Lung (tissue), 12 donors: ENCODE results near the gene DISC1. TPM values are rescaled to one million over a fixed set of nuclear protein-coding genes. Genes with fewer than 3 reads are reported as not detected.
"Not testable (repeated sequence)": the region's sequence is repeated elsewhere in the genome, so short reads cannot be mapped to it uniquely, and the experiment has no call there.

Experiments
- ATAC-seq: fragments of 200-7000 bp; cut with Tn5 transposase; one replicate; pipeline ENCODE4 v1.9.1; 2020; ENCODE audit warnings: moderate number of reproducible peaks; ENCODE audit not compliant: insufficient read depth, low FRiP score
- DNase-seq, 3 donors: peaks; one replicate each; pipeline ENCODE4 v3.0.0-alpha.2; 2013 to 2017
- H3K27ac ChIP-seq, 2 donors: one replicate each; pipeline ENCODE4 v1.5.1; 2013; ENCODE audit warnings: mild to moderate bottlenecking in 2 of 2, moderate library complexity in 2 of 2, control low read depth in 1 of 2, inconsistent platforms in 1 of 2, low read depth in 1 of 2, low read length in 1 of 2
- H3K27me3 ChIP-seq, 3 donors: one replicate each; pipeline ENCODE4 v1.5.1; 2013; ENCODE audit warnings: low read length in 2 of 3; ENCODE audit not compliant: control insufficient read depth in 3 of 3, insufficient read depth in 3 of 3
- H3K36me3 ChIP-seq, 4 donors: one replicate each; pipeline ENCODE4 v1.5.1; 2013; ENCODE audit warnings: low read length in 4 of 4, mild to moderate bottlenecking in 1 of 4, moderate library complexity in 1 of 4; ENCODE audit not compliant: control insufficient read depth in 4 of 4, insufficient read depth in 4 of 4
- H3K4me1 ChIP-seq, 5 donors: one replicate each; pipeline ENCODE4 v1.5.1; 2013; ENCODE audit warnings: low read length in 5 of 5, mild to moderate bottlenecking in 2 of 5, moderate library complexity in 1 of 5; ENCODE audit not compliant: control insufficient read depth in 5 of 5, insufficient read depth in 5 of 5
- H3K4me3 ChIP-seq: one replicate; pipeline ENCODE4 v1.5.1; 2013; ENCODE audit warnings: mild to moderate bottlenecking, control low read depth, moderate library complexity
- H3K9ac ChIP-seq, 2 donors: one replicate each; pipeline ENCODE4 v1.5.1; 2013; ENCODE audit warnings: low read length in 2 of 2, control low read depth in 1 of 2; ENCODE audit not compliant: insufficient read depth in 1 of 2
- H3K9me3 ChIP-seq, 4 donors: one replicate each; pipeline ENCODE4 v1.5.1; 2013; ENCODE audit warnings: low read length in 3 of 4, mild to moderate bottlenecking in 1 of 4, moderate library complexity in 1 of 4; ENCODE audit not compliant: control insufficient read depth in 4 of 4, insufficient read depth in 3 of 4
- CTCF ChIP-seq: IDR thresholded peaks from 2 replicates; pipeline ENCODE4 v1.5.1; 2012; ENCODE audit warnings: mild to moderate bottlenecking; ENCODE audit errors: control extremely low read depth, extremely low read depth
- WGBS, 2 donors: extraction: QIAGEN DNeasy Blood & Tissue Kit; methylation state at CpG; one replicate each; pipeline ENCODE4 v1.1.7; 2013; 5-methylcytosine and 5-hydroxymethylcytosine counted together
- polyA plus RNA-seq, 2 donors: library from polyadenylated mRNA; stranded (reverse); fragments of 200-250 nt; gene quantifications; one replicate each; pipeline ENCODE4 v1.2.1, GENCODE V29; 2013
- total RNA-seq, 2 donors: library from RNA; depleted of rRNA in 1 of 2; stranded (reverse); fragments of >200 nt in 1 of 2; gene quantifications; one replicate each; pipeline ENCODE4 v1.2.1, GENCODE V29; 2014 to 2021
- donor health status: control.
- donor health status: control.
- donor health status: Bipolar disorder and iron deficiency.
- donor health status: healthy.
- donor health status: DM: yes; HTN: yes; CAD: no.

The DISC1 gene
- total and polyA plus RNA-seq, 4 donors, result 0.98 to 32.9 (median 6.1) TPM

- no peak overlapping the region for H3K9ac ChIP-seq
- H3K27me3 ChIP-seq, result no peaks in the 10 kb centered on the region
- 93 to 95% methylated on average over 2 of the region's 2 CpGs for WGBS, 2 donors
- H3K36me3 ChIP-seq, result no peaks in the 10 kb centered on the region
- H3K27ac ChIP-seq, result no peak overlapping the region
- DNase-seq, result no peak
- no peak overlapping the region for H3K4me3 ChIP-seq
- no peak for ATAC-seq
- H3K9me3 ChIP-seq, result peaks cover 0 to 2% (median 0%) of the 10 kb centered on the region in 4 donors
- no peaks in the 10 kb centered on the region for H3K4me1 ChIP-seq
- no peak for TF ChIP-seq CTCF
These were observed 27.0 kb downstream of the DISC1 start for GRCh38 chr1:231653632-231654031.

- DNase-seq, result no peak
- Histone ChIP-seq H3K27me3 (no peaks in the 10 kb centered on the region), H3K9me3 (peaks cover 0 to 2% (median 0%) of the 10 kb centered on the region in 4 donors), H3K27ac (no peak overlapping the region), H3K4me3 (no peak overlapping the region), H3K4me1 (no peaks in the 10 kb centered on the region), H3K36me3 (no peaks in the 10 kb centered on the region), H3K9ac (no peak overlapping the region)
- no peak for ATAC-seq
- WGBS, 2 donors, result 93 to 96% methylated on average over 1 of the region's 1 CpG
- TF ChIP-seq CTCF, result no peak
These were observed 30.2 kb downstream of the DISC1 start for GRCh38 chr1:231656741-231657140.

GRCh38 chr1:231658223-231658622 lies 31.6 kb downstream of the DISC1 start:
- not testable (repeated sequence) for H3K9me3 ChIP-seq, H3K4me3 ChIP-seq, ATAC-seq, H3K27me3 ChIP-seq, H3K4me1 ChIP-seq, H3K36me3 ChIP-seq, H3K9ac ChIP-seq, DNase-seq, H3K27ac ChIP-seq
- WGBS, 2 donors, result 98 to 100% methylated on average over 1 of the region's 1 CpG

- H3K9ac ChIP-seq, result no peak overlapping the region
- no peaks in the 10 kb centered on the region for H3K36me3 ChIP-seq
- H3K4me1 ChIP-seq, result peaks cover 0 to 4% (median 0%) of the 10 kb centered on the region in 5 donors
- no peak overlapping the region for H3K27ac ChIP-seq
- TF ChIP-seq CTCF, result no peak
- no peaks in the 10 kb centered on the region for H3K27me3 ChIP-seq
- peaks cover 0 to 7% (median 3%) of the 10 kb centered on the region in 4 donors for H3K9me3 ChIP-seq
- 99% methylated on average over 3 of the region's 3 CpGs for WGBS, 2 donors
- H3K4me3 ChIP-seq, result no peak overlapping the region
- no peak for ATAC-seq
- no peak for DNase-seq
These were observed 33.6 kb downstream of the DISC1 start for GRCh38 chr1:231660198-231660597.
